ENCODE measurements around the gene TCEANC.

TCEANC gene, protein sequence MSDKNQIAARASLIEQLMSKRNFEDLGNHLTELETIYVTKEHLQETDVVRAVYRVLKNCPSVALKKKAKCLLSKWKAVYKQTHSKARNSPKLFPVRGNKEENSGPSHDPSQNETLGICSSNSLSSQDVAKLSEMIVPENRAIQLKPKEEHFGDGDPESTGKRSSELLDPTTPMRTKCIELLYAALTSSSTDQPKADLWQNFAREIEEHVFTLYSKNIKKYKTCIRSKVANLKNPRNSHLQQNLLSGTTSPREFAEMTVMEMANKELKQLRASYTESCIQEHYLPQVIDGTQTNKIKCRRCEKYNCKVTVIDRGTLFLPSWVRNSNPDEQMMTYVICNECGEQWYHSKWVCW

GRCh38 chrX:13652850-13653693, at the start of gene TCEANC:
TCEANC (plus strand) TSS chrX:13653141; CDS start chrX:13662509, 9,368 bp downstream.
- Histone ChIP-seq H3K9ac (ENCODE audit: low read depth, low read length) (peak within 1 kb of the TSS; percentile 66), H3K79me2 (ENCODE audit: insufficient read depth, low read length) (peaks cover 19% of the 10 kb centered on the region), H3K27me3 (ENCODE audit: insufficient read depth, low read length, poor library complexity) (no peaks in the 10 kb centered on the region), H3K36me3 (ENCODE audit: insufficient read depth, low read length) (no peaks in the 10 kb centered on the region; the same call in 1 of the 2 replicates), H3K27ac (ENCODE audit: low read length) (peak within 1 kb of the TSS; percentile 88), H3K4me1 (ENCODE audit: insufficient read depth, low read length) (peaks cover 22% of the 10 kb centered on the region), H3K9me3 (ENCODE audit: insufficient read depth, low read length, severe bottlenecking) (no peaks in the 10 kb centered on the region), H3K4me3 (ENCODE audit: low read depth in 1 of 2, low read length in 2 of 2) (peak within 1 kb of the TSS; percentile 71 to 77), H2AFZ (ENCODE audit: low read depth, low read length) (peak within 1 kb of the TSS; percentile 78), H4K20me1 (ENCODE audit: insufficient read depth, low read length) (no peaks in the 10 kb centered on the region), H3K4me2 (ENCODE audit: insufficient read depth, low read length) (peak within 1 kb of the TSS; percentile 92)
- peak; percentile 95 for DNase-seq
- peak; percentile 96 for ATAC-seq (ENCODE audit: insufficient read depth, low read depth)
- TF ChIP-seq CTCF (IDR thresholded peaks at IDR 0.05; ENCODE audit: borderline replicate concordance, extremely low read depth, low read length, poor library complexity, severe bottlenecking) (no peak), EZH2 (IDR thresholded peaks at IDR 0.05; ENCODE audit: borderline replicate concordance, low read depth, low read length, severe bottlenecking) (no peak)

DNA sequence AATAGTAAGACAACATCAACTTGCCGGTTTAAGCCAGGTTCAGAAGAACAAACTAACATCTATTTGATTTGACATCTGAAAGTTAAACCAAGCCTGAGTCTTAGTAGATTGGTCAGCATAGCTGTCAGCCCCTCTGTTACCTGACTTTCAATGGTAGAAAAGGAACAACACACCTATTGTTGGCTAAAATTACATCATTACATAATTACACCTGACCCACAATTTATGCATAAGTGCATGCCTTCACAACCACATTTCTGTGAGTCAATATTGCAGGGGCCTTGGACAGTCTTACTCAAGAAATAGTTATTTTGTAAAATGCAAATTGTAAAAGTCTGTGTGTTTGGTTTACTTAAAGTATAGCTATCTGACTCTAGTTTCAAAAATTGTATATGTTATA, 47.3 kb upstream of the TCEANC start:
- no peaks in the 10 kb centered on the region for H3K27me3 ChIP-seq (ENCODE audit: insufficient read depth, low read length, poor library complexity)
- ATAC-seq (ENCODE audit: insufficient read depth, low read depth) (no peak), DNase-seq (no peak)
- H3K27ac ChIP-seq (ENCODE audit: low read length): no peak overlapping the region
- no peaks in the 10 kb centered on the region for H3K36me3 ChIP-seq (ENCODE audit: insufficient read depth, low read length)
- no peaks in the 10 kb centered on the region for H3K4me1 ChIP-seq (ENCODE audit: insufficient read depth, low read length)
- H3K9ac ChIP-seq (ENCODE audit: low read depth, low read length): no peak overlapping the region
- no peak overlapping the region for H2AFZ ChIP-seq (ENCODE audit: low read depth, low read length)
- H3K4me3 ChIP-seq (ENCODE audit: low read depth in 1 of 2, low read length in 2 of 2): no peak overlapping the region
- no peaks in the 10 kb centered on the region for H4K20me1 ChIP-seq (ENCODE audit: insufficient read depth, low read length)
- TF ChIP-seq EZH2 (IDR thresholded peaks at IDR 0.05; ENCODE audit: borderline replicate concordance, low read depth, low read length, severe bottlenecking) (no peak), CTCF (IDR thresholded peaks at IDR 0.05; ENCODE audit: borderline replicate concordance, extremely low read depth, low read length, poor library complexity, severe bottlenecking) (no peak)
- H3K79me2 ChIP-seq (ENCODE audit: insufficient read depth, low read length): no peaks in the 10 kb centered on the region
- no peak overlapping the region for H3K4me2 ChIP-seq (ENCODE audit: insufficient read depth, low read length)
- H3K9me3 ChIP-seq (ENCODE audit: insufficient read depth, low read length, severe bottlenecking): no peaks in the 10 kb centered on the region

DNA sequence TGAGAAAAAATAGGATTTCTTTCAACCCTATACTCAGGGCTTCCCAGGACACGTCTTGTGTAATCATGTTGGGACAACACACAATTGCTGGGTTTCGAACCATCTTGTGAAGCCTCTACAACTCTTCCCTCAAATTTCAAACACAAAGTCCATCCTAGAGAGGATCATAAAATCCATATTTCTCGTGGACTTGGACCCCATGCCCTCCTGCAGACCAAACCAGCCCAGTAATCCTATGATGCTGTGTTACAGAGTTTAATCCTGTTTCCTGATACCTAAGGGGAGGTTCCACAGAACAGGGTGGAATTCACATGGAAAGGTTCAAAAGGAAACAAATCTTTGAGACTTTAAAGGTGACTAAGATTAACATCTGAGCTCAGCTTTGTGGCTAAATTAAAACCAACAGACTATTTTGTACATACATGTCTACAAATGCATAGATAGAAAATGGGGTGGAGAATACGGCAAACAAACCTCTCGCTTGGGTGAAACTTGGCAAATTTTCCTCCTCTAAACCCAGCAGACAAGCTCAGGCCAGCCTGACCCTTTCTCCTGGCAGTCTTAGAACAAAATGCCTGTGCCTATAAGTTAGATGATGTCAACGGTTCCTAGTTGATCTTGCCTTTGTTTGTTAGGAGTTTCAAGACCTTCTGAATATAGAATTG, 45.5 kb upstream of the TCEANC start:
- Histone ChIP-seq H3K27ac (ENCODE audit: low read length) (no peak overlapping the region), H2AFZ (ENCODE audit: low read depth, low read length) (no peak overlapping the region), H3K36me3 (ENCODE audit: insufficient read depth, low read length) (no peaks in the 10 kb centered on the region), H4K20me1 (ENCODE audit: insufficient read depth, low read length) (no peaks in the 10 kb centered on the region), H3K9me3 (ENCODE audit: insufficient read depth, low read length, severe bottlenecking) (no peaks in the 10 kb centered on the region), H3K4me1 (ENCODE audit: insufficient read depth, low read length) (no peaks in the 10 kb centered on the region), H3K4me3 (ENCODE audit: low read depth in 1 of 2, low read length in 2 of 2) (no peak overlapping the region), H3K4me2 (ENCODE audit: insufficient read depth, low read length) (no peak overlapping the region), H3K27me3 (ENCODE audit: insufficient read depth, low read length, poor library complexity) (no peaks in the 10 kb centered on the region), H3K9ac (ENCODE audit: low read depth, low read length) (no peak overlapping the region), H3K79me2 (ENCODE audit: insufficient read depth, low read length) (no peaks in the 10 kb centered on the region)
- no peak for ATAC-seq (ENCODE audit: insufficient read depth, low read depth)
- no peak for TF ChIP-seq EZH2 (IDR thresholded peaks at IDR 0.05; ENCODE audit: borderline replicate concordance, low read depth, low read length, severe bottlenecking)
- no peak for TF ChIP-seq CTCF (IDR thresholded peaks at IDR 0.05; ENCODE audit: borderline replicate concordance, extremely low read depth, low read length, poor library complexity, severe bottlenecking)
- no peak for DNase-seq
